OCI-LY1 (cell line): ENCODE results near the gene CD300C.

ENCODE experiments used
- CTCF ChIP-seq: fragments of 200-600 bp; sonication (generic), shearing (Covaris generic); IDR thresholded peaks from 2 replicates; pipeline ENCODE4 v1.5.1; 2017; ENCODE audit warnings: mild to moderate bottlenecking, antibody characterized with exemption, low read length, moderate library complexity, mixed read lengths
- EZH2 ChIP-seq: fragments of 200-600 bp; sonication (generic), shearing (Covaris generic); IDR thresholded peaks from 2 replicates; pipeline ENCODE4 v1.8.0; 2017; ENCODE audit warnings: borderline replicate concordance, mixed run types, mild to moderate bottlenecking, antibody characterized with exemption, low read length, moderate library complexity, mixed read lengths

DNA sequence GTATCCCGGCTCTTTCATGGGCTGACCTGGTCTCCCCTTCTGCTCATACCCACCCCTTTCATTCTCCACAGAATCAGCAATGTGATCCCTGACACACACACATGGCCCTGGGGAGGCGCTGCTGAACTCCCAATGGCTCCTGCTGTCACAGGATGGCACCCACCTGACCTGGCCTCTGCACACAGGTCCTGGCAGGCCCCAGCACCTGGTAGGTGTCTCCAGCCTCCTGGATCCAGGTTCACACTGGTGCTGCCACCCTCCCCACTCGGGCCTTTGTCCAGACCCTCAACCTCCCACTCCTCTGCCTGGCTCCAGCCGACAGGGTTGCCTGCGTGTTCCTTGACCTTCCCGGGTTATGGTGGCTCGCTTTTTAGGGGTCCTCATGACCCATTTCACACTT is 1.3 kb upstream of the CD300C start:
- no peak for TF ChIP-seq CTCF
- TF ChIP-seq EZH2 = no peak
